Measurements from ENCODE around the gene TEX48. TPM values are rescaled to one million over a fixed set of nuclear protein-coding genes. Genes with fewer than 3 reads are reported as not detected.
A peak's percentile ranks its signal among the peaks of the same experiment; 100 is the strongest.

TEX48 gene
- total and polyA plus RNA-seq, 10 of the 15 experiments (the other 5 are each of a cell fraction or from before 2014, with no cell fraction given): not detected

GRCh38 chr9:114662081-114662989 is 19.7 kb downstream of the TEX48 start (continued):
- TF ChIP-seq, protein P1, sequence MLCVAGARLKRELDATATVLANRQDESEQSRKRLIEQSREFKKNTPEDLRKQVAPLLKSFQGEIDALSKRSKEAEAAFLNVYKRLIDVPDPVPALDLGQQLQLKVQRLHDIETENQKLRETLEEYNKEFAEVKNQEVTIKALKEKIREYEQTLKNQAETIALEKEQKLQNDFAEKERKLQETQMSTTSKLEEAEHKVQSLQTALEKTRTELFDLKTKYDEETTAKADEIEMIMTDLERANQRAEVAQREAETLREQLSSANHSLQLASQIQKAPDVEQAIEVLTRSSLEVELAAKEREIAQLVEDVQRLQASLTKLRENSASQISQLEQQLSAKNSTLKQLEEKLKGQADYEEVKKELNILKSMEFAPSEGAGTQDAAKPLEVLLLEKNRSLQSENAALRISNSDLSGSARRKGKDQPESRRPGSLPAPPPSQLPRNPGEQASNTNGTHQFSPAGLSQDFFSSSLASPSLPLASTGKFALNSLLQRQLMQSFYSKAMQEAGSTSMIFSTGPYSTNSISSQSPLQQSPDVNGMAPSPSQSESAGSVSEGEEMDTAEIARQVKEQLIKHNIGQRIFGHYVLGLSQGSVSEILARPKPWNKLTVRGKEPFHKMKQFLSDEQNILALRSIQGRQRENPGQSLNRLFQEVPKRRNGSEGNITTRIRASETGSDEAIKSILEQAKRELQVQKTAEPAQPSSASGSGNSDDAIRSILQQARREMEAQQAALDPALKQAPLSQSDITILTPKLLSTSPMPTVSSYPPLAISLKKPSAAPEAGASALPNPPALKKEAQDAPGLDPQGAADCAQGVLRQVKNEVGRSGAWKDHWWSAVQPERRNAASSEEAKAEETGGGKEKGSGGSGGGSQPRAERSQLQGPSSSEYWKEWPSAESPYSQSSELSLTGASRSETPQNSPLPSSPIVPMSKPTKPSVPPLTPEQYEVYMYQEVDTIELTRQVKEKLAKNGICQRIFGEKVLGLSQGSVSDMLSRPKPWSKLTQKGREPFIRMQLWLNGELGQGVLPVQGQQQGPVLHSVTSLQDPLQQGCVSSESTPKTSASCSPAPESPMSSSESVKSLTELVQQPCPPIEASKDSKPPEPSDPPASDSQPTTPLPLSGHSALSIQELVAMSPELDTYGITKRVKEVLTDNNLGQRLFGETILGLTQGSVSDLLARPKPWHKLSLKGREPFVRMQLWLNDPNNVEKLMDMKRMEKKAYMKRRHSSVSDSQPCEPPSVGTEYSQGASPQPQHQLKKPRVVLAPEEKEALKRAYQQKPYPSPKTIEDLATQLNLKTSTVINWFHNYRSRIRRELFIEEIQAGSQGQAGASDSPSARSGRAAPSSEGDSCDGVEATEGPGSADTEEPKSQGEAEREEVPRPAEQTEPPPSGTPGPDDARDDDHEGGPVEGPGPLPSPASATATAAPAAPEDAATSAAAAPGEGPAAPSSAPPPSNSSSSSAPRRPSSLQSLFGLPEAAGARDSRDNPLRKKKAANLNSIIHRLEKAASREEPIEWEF (IDR thresholded peaks at IDR 0.05; ENCODE audit: insufficient replicate concordance, low read depth, low read length): peak; percentile 46
- TF ChIP-seq TCF12 (IDR thresholded peaks at IDR 0.05; ENCODE audit: low read depth, low read length) (no peak), PAX5 (IDR thresholded peaks at IDR 0.05; ENCODE audit: borderline replicate concordance, low read depth, low read length) (no peak), SUPT20H (IDR thresholded peaks at IDR 0.05; ENCODE audit: borderline replicate concordance, control insufficient read depth, low read depth, low read length) (no peak), SMC3 (IDR thresholded peaks at IDR 0.05; ENCODE audit: borderline replicate concordance, low read length) (peak; percentile 52), POLR2A (IDR thresholded peaks at IDR 0.05; ENCODE audit: low read depth, low read length) (no peak), RAD21 (IDR thresholded peaks at IDR 0.05; ENCODE audit: insufficient read depth, low read depth, low read length) (peak; percentile 69), MEF2B (IDR thresholded peaks at IDR 0.05; ENCODE audit: partially characterized antibody, poor library complexity, severe bottlenecking) (peak; percentile 88), MAX (IDR thresholded peaks at IDR 0.05; ENCODE audit: low read depth, low read length) (no peak), PKNOX1 (IDR thresholded peaks at IDR 0.05) (no peak)
- TF ChIP-seq, protein P2, sequence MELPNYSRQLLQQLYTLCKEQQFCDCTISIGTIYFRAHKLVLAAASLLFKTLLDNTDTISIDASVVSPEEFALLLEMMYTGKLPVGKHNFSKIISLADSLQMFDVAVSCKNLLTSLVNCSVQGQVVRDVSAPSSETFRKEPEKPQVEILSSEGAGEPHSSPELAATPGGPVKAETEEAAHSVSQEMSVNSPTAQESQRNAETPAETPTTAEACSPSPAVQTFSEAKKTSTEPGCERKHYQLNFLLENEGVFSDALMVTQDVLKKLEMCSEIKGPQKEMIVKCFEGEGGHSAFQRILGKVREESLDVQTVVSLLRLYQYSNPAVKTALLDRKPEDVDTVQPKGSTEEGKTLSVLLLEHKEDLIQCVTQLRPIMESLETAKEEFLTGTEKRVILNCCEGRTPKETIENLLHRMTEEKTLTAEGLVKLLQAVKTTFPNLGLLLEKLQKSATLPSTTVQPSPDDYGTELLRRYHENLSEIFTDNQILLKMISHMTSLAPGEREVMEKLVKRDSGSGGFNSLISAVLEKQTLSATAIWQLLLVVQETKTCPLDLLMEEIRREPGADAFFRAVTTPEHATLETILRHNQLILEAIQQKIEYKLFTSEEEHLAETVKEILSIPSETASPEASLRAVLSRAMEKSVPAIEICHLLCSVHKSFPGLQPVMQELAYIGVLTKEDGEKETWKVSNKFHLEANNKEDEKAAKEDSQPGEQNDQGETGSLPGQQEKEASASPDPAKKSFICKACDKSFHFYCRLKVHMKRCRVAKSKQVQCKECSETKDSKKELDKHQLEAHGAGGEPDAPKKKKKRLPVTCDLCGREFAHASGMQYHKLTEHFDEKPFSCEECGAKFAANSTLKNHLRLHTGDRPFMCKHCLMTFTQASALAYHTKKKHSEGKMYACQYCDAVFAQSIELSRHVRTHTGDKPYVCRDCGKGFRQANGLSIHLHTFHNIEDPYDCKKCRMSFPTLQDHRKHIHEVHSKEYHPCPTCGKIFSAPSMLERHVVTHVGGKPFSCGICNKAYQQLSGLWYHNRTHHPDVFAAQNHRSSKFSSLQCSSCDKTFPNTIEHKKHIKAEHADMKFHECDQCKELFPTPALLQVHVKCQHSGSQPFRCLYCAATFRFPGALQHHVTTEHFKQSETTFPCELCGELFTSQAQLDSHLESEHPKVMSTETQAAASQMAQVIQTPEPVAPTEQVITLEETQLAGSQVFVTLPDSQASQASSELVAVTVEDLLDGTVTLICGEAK (IDR thresholded peaks at IDR 0.05; ENCODE audit: borderline replicate concordance): no peak
